GM12874 (cell line): ENCODE measurements around the gene PTH2R.

Experiments
- CTCF ChIP-seq: IDR thresholded peaks from 2 replicates; pipeline ENCODE4 v1.5.1; 2011; ENCODE audit warnings: low read depth, mild to moderate bottlenecking, control low read depth, low read length, moderate library complexity; ENCODE audit not compliant: insufficient read depth

Gene PTH2R, protein sequence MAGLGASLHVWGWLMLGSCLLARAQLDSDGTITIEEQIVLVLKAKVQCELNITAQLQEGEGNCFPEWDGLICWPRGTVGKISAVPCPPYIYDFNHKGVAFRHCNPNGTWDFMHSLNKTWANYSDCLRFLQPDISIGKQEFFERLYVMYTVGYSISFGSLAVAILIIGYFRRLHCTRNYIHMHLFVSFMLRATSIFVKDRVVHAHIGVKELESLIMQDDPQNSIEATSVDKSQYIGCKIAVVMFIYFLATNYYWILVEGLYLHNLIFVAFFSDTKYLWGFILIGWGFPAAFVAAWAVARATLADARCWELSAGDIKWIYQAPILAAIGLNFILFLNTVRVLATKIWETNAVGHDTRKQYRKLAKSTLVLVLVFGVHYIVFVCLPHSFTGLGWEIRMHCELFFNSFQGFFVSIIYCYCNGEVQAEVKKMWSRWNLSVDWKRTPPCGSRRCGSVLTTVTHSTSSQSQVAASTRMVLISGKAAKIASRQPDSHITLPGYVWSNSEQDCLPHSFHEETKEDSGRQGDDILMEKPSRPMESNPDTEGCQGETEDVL

GRCh38 chr2:208406474-208407451, at the start of gene PTH2R:
Gene PTH2R, plus strand, starts transcription at chr2:208406792. Its CDS starts 252 bp downstream, at chr2:208407044.
- TF ChIP-seq CTCF, result no peak

- no peak for TF ChIP-seq CTCF
Measured at GRCh38 chr2:208356846-208357574, 49.6 kb upstream of the PTH2R start.

DNA sequence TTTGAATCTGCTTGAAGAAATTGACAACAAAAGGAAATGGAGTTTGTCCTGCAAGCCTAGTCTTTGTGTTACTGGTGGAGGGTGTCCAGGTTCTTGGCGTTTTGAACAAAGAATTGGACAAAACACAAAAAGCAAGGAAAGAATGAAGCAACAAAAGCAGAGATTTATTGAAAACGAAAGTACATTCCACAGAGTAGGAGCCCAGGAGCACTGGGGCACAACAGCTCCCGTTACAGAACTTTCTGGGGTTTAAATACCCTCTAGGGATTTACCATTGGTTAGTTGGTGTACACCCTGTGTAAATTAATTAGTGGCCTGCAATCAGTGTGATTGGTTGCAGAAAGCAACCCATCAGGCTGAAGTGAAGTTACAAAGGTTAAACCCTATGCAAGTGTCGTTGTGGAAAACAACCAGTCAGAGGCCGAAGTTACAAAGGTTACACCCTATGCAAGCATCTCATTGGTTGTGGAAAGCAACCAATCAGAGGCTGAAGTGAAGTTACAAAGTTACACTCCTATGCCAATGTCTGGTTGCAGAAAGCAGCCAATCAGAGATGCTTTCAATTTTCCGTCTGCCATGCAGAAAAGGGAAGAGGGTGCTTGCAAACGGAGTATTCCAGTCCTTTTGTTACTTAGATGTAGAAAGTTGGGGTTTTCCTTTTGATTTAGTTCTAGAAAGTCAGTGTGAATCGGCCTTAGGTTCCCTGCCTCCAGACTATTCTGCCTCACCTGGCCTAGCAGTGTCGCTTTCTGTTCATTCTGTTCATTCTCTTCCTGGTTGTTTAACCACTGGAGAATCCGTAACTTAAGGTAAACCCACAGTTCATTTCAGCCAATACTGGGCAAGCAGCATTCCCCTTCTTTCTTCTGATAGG, 47.6 kb upstream of the PTH2R start:
- no peak for TF ChIP-seq CTCF

DNA sequence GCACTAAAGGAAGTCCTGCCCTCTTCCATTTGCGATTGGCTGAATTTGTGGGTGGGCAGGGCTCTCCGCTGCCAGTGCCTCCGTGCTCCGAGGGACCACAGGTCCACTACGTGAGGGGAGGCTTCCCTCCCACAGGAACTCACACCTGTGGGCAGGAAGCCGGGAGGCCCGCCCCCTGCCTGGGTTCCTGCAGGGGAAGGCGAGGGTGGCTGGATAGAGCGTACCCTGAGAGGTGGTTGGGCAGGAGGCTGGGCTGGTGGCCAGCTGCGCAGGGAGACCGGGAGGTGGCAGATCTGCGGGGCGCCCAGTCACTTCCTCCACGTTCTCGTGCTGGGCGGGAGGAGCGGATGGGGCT, 47.0 kb upstream of the PTH2R start:
- no peak for TF ChIP-seq CTCF

DNA sequence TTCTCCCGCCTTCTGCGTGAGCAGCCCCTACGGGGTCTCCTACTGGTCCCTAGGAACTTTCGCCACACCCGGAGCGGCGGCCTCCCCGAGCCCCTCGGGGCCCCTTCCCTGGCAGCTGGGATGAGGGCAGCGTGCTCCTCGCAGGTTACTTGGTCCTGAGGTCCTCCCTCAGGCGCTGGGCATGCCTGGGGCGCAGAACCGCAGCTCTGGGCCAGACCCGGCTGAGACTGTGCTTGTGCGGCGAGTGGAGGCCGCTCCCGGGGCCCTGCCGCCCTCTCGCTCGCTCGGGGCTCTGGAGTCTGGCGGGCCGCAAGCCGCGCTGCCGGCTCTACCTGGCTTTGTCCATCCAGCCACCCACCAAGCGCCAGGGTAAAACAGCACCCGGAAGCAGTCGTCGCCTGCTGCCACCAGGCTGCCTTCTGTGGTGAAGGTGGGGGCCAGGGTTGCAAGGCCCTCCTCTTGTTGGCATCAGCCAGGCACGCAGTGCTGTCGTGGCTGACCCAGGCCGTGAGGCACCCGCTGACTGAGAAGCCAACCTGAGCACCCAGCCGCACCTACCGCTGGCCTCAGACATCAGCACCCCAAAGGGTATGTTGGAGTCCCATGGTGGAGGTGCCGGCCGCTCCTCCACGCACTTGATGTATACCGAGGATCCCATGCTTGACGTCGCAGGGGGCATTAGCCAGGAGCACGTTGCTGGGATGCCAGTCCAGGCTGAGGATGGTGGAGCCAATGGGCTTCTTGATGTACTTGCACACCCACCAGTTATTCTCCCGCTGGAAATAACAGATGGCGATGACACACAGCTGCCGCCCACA, 46.1 kb upstream of the PTH2R start:
- no peak for TF ChIP-seq CTCF

DNA sequence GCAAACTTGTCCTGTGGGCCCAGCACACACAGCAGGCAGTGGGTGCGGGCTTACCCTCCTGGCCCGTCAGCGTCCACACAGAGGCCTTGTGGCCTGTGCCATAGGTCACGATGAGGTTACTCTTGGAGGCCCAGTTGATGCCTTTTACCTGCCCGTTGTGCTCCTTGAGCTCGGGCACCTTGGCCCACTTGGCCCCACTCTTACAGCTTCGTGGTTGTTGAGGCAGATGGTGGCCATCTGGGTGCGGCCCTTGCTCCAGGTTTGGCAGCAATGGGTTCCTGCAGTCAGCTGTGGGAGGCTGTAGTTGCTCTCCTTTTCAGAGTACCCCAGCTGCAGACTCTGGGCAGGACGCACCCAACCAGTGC, 45.5 kb upstream of the PTH2R start:
- no peak for TF ChIP-seq CTCF
